Ascending aorta (tissue), 2 donors: ENCODE measurements around the gene XYLT1. TPM values are rescaled to one million over a fixed set of nuclear protein-coding genes. Genes with fewer than 3 reads are reported as not detected.

Source experiments
- DNase-seq, 2 donors: peaks; one replicate each; pipeline ENCODE4 v3.0.0-alpha.2; 2019; ENCODE audit warnings: low spot score in 2 of 2
- H3K27ac ChIP-seq, 2 donors: fragments of 200-600 bp; sonication (generic); one replicate each; pipeline ENCODE4 v1.5.1; 2016 to 2017; ENCODE audit warnings: mild to moderate bottlenecking in 1 of 2
- H3K27me3 ChIP-seq: fragments of 200-600 bp; sonication (generic); one replicate; pipeline ENCODE4 v1.5.1; 2017
- H3K36me3 ChIP-seq, 2 donors: fragments of 200-600 bp; sonication (generic); one replicate each; pipeline ENCODE4 v1.5.1; 2016
- H3K4me1 ChIP-seq, 2 donors: fragments of 200-600 bp; sonication (generic); one replicate each; pipeline ENCODE4 v1.5.1; 2016 to 2017; ENCODE audit warnings: mild to moderate bottlenecking in 1 of 2
- H3K4me3 ChIP-seq, 2 donors: fragments of 200-600 bp; sonication (generic); one replicate each; pipeline ENCODE4 v1.5.1; 2016 to 2017; ENCODE audit warnings: mild to moderate bottlenecking in 1 of 2
- H3K9me3 ChIP-seq, 2 donors: fragments of 200-600 bp; sonication (generic); one replicate each; pipeline ENCODE4 v1.5.1; 2016
- intact Hi-C: fragments of 100-400 bp; cut with DNase I; formaldehyde crosslinking; loops from one replicate; pipeline ENCODE4 v1.15.1; 2023
- total RNA-seq: library from RNA; depleted of rRNA; stranded (reverse); fragments of >200 nt; gene quantifications from one replicate; pipeline ENCODE4 v1.1.0, GENCODE V29; 2016
- TF ChIP-seq, protein P1 (sequence below), 3 experiments: fragments of 200-600 bp in 2 of 3; fragments of 450-650 bp in 1 of 3; sonication (generic) in 2 of 3; IDR thresholded peaks; one replicate each; pipeline ENCODE4 v1.5.1; 2016 to 2019; ENCODE audit warnings: antibody characterized with exemption in 3 of 3, mild to moderate bottlenecking in 1 of 3, moderate library complexity in 1 of 3

XYLT1 gene
- total RNA-seq, 1 donor from 2014 or later: 6.7 TPM

DNA sequence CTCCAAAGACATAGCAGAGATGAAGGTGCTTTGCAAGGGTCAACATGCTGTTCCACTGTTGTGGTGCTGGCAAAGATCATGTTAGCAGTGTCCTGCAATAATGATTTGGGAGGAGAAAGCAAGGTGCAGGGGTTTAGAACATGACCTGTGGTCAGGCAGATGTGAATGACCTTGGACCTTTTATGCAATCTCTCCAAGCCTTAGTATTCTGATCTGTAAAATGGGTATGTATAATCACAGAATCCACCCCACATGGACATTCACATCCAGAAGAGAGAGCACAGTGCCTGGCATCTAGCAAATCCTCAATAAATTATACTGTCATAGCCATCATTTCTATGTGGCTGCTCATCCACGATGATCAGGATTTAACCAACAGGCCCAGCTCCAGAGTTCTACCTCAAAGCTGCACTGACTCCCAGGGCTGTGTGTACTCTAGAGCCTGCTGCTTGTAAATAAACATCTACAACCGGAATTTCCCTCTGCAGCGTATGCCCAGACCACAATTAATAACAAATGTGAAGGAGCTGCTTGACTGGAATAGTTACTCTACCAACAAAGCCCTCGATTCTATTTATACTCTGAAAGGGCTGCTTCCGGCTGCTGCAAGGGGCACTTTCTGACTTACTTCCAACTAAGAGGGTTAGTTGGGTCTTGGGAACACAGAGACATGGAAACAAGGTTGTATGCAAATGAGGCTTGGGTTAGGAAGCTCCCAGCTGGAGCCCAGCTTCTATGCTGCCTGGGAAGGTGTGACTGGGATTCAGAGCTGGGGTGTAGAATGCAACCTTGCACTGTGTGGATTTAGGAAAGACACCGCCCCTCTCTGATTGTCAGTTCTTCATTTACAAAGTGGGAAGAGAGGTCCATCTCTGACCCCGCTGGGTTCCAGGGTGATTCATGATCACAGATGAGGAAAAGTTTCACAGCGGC lies 265.2 kb downstream of the XYLT1 start:
- Histone ChIP-seq H3K4me1 (no peaks in the 10 kb centered on the region), H3K4me3 (no peak overlapping the region)
- intact Hi-C loops: loop anchor here (5.0 kb wide), 1 partner anchor 262 kb away; no protein-coding TSS in a partner anchor

DNA sequence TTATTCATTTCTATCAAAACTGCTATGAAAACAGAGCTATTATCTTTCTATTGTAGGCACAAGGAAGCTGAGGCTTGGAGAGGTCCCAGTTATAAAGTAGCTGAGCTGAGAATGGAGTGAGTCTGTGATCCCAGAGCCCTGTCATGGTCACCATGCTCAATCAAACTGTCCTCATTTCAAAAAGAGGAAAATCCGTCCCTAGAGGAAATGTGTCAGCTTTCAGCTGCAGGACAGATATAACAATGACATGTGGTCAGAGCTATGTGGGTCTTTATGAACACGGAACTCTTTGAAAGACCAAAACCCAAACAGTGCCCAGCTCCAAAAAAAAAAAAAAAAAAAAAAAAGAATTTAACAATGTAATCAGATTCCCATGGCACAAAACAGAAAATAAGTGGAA lies 266.1 kb downstream of the XYLT1 start:
- H3K4me1 ChIP-seq: no peaks in the 10 kb centered on the region
- DNase-seq: no peak
- H3K27me3 ChIP-seq: no peaks in the 10 kb centered on the region
- intact Hi-C loops: loop anchor here (5.0 kb wide), 1 partner anchor 263 kb away; no protein-coding TSS in a partner anchor
- H3K9me3 ChIP-seq: no peaks in the 10 kb centered on the region
- TF ChIP-seq, protein P1, sequence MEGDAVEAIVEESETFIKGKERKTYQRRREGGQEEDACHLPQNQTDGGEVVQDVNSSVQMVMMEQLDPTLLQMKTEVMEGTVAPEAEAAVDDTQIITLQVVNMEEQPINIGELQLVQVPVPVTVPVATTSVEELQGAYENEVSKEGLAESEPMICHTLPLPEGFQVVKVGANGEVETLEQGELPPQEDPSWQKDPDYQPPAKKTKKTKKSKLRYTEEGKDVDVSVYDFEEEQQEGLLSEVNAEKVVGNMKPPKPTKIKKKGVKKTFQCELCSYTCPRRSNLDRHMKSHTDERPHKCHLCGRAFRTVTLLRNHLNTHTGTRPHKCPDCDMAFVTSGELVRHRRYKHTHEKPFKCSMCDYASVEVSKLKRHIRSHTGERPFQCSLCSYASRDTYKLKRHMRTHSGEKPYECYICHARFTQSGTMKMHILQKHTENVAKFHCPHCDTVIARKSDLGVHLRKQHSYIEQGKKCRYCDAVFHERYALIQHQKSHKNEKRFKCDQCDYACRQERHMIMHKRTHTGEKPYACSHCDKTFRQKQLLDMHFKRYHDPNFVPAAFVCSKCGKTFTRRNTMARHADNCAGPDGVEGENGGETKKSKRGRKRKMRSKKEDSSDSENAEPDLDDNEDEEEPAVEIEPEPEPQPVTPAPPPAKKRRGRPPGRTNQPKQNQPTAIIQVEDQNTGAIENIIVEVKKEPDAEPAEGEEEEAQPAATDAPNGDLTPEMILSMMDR (IDR thresholded peaks at IDR 0.05): no peak
- no peak overlapping the region for H3K4me3 ChIP-seq
- no peak overlapping the region for H3K27ac ChIP-seq
- peaks cover 7 to 10% of the 10 kb centered on the region in 2 donors for H3K36me3 ChIP-seq

More for the DNA sequence above, 265.2 kb downstream of the XYLT1 start:
- no peaks in the 10 kb centered on the region for H3K9me3 ChIP-seq
- TF ChIP-seq, protein P1 (IDR thresholded peaks at IDR 0.05): no peak
- H3K27me3 ChIP-seq: no peaks in the 10 kb centered on the region
- DNase-seq: no peak
- H3K27ac ChIP-seq: no peak overlapping the region
- H3K36me3 ChIP-seq: peaks cover 0 to under 1% of the 10 kb centered on the region in 2 donors

DNA sequence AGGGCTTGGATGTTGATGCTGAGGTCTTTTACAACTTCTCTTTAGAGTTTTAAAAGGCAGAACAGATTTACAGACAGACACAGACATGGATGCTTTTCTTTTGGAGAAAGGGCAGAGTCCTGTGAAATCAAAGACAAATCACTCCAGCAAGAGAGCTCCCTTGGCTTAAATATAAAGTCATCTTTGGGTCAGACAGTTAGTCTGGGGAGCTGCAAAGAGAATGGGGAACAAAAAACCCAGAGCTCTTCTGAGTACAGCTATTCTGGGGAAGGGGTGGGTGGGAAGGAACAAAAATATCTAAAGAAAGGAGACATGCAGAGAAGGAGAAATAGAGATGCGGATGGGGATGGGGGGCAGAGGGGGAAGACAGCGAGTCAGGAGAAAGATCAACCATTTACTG lies 266.6 kb downstream of the XYLT1 start:
- Histone ChIP-seq H3K27ac (no peak overlapping the region), H3K9me3 (no peaks in the 10 kb centered on the region), H3K27me3 (no peaks in the 10 kb centered on the region), H3K4me3 (no peak overlapping the region), H3K36me3 (peaks cover 9 to 14% of the 10 kb centered on the region in 2 donors), H3K4me1 (no peaks in the 10 kb centered on the region)
- intact Hi-C loops: no loop called here
- TF ChIP-seq, protein P1 (IDR thresholded peaks at IDR 0.05): no peak
- no peak for DNase-seq

DNA sequence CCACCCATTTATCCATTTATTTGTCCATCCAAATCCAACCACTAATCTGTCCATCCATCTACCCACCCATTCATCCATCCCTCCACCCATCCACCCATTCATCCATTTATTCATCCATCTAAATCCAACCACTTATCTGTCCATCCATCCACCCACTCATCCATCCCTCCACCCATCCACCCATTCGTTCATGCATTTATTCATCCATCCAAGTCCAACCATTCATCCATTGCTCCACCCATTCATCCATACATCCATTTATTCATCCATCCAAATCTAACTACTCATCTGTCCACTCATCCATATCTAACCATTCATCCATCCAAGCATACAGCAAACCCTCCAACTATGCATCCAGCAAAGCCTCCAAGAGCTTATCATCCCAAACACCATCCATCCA lies 267.3 kb downstream of the XYLT1 start:
- no peak overlapping the region for H3K4me3 ChIP-seq
- intact Hi-C loops: no loop called here
- no peak overlapping the region for H3K27ac ChIP-seq
- H3K9me3 ChIP-seq: no peaks in the 10 kb centered on the region
- no peaks in the 10 kb centered on the region for H3K4me1 ChIP-seq
- no peaks in the 10 kb centered on the region for H3K27me3 ChIP-seq
- TF ChIP-seq, protein P1 (IDR thresholded peaks at IDR 0.05): no peak
- no peak for DNase-seq
- H3K36me3 ChIP-seq: peaks cover 13 to 17% of the 10 kb centered on the region in 2 donors

DNA sequence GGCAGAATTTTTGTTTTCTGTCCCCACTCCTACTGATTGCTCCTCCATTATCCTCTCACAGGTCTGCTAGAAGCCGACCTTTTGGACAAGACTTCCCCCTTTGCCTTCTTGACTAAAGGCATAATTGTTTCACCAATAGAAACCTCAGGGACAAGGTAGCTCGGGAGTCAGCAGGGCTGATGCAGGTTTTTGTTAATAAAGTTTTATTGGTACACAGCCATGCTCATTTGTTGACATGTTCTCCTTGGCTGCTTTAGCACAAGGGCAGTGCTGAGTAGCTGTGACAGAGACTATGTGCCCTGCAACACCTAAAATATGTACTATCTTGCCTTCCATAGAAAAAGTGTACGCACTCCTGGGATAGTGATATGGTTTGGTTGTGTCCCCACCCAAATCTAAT lies 271.6 kb downstream of the XYLT1 start:
- intact Hi-C loops: no loop called here
- no peak overlapping the region for H3K27ac ChIP-seq
- no peaks in the 10 kb centered on the region for H3K4me1 ChIP-seq
- no peak for DNase-seq
- TF ChIP-seq, protein P1 (IDR thresholded peaks at IDR 0.05): no peak
- H3K36me3 ChIP-seq: peaks cover 19 to 34% of the 10 kb centered on the region in 2 donors
- H3K4me3 ChIP-seq: no peak overlapping the region
- H3K27me3 ChIP-seq: no peaks in the 10 kb centered on the region
- H3K9me3 ChIP-seq: no peaks in the 10 kb centered on the region
